ENCODE measurements around the gene PALS2. TPM values are rescaled to one million over a fixed set of nuclear protein-coding genes. Genes with fewer than 3 reads are reported as not detected.

The PALS2 gene
- total and polyA plus RNA-seq, 2 of the 13 experiments (the other 11 are each of a cell fraction or from before 2014, with no cell fraction given), result 3.1 to 21.9 TPM

DNA sequence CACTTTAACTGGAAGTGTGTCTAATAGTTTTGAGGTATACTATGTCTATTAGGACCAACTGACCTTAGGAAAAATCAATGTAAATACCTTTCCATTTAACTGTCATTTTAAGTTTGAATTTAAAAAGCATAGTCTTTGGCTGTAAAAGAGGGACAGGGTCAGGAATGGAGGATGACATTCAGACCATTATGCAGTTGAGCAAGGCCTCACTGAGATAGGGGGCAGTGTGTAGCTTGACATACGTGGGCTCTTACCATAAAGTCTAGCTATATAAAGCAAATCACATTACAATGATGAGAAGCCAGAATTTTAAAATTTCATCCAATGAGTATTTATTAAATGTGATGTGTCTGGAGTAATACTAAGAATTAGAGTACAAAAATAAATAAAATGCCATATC is 17.9 kb downstream of the PALS2 start:
- no peak overlapping the region for H3K9ac ChIP-seq (ENCODE audit: insufficient read depth, low read depth, low read length)
- H3K79me2 ChIP-seq (ENCODE audit: insufficient read depth, low read length), result no peaks in the 10 kb centered on the region
- ChIA-PET POLR2A (no interaction called here), CTCF (ENCODE audit: low intra/inter-chr PET ratio, low total read pairs) (no interaction called here)
- H2AFZ ChIP-seq (ENCODE audit: low read length), result no peak overlapping the region
- no TSS peak for BruUV-seq (replicated peaks)
- no peak overlapping the region for H3K27ac ChIP-seq (ENCODE audit: extremely low read length, insufficient read depth, low read length)
- intact Hi-C loops (cut with micrococcal nuclease; ENCODE audit: unreplicated experiment), result no loop called here
- no peaks in the 10 kb centered on the region for H3K4me1 ChIP-seq (ENCODE audit: insufficient read depth, low read length)
- ATAC-seq (no peak), DNase-seq (ENCODE audit: low spot score) (no peak), FAIRE-seq (no peak)
- TF ChIP-seq, protein P1, sequence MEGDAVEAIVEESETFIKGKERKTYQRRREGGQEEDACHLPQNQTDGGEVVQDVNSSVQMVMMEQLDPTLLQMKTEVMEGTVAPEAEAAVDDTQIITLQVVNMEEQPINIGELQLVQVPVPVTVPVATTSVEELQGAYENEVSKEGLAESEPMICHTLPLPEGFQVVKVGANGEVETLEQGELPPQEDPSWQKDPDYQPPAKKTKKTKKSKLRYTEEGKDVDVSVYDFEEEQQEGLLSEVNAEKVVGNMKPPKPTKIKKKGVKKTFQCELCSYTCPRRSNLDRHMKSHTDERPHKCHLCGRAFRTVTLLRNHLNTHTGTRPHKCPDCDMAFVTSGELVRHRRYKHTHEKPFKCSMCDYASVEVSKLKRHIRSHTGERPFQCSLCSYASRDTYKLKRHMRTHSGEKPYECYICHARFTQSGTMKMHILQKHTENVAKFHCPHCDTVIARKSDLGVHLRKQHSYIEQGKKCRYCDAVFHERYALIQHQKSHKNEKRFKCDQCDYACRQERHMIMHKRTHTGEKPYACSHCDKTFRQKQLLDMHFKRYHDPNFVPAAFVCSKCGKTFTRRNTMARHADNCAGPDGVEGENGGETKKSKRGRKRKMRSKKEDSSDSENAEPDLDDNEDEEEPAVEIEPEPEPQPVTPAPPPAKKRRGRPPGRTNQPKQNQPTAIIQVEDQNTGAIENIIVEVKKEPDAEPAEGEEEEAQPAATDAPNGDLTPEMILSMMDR (CRISPR knock-in tag; IDR thresholded peaks at IDR 0.05), result peak; percentile 23
- TF ChIP-seq NR2F2 (IDR thresholded peaks at IDR 0.05; ENCODE audit: borderline replicate concordance, low read depth), result no peak
- H3K4me2 ChIP-seq (ENCODE audit: low read depth, low read length), result no peak overlapping the region
- in situ Hi-C loops (cut with HindIII; ENCODE audit: extremely low pct_ligation_motif_present, low pct_unique_long_range_greater_than_20kb), result no loop called here
- H3K4me3 ChIP-seq (replicated peaks in 1 of 3; ENCODE audit: insufficient read depth in 1 of 3, low read depth in 2 of 3, low read length in 3 of 3), result no peak overlapping the region
- no peaks in the 10 kb centered on the region for H3K36me3 ChIP-seq (replicated peaks in 1 of 2; ENCODE audit: control insufficient read depth in 1 of 2, insufficient read depth in 2 of 2, low read length in 2 of 2)
- H3K9me3 ChIP-seq (ENCODE audit: low read length), result no peaks in the 10 kb centered on the region
- H3K27me3 ChIP-seq (ENCODE audit: control insufficient read depth in 1 of 2, insufficient read depth in 2 of 2, low read length in 2 of 2), result no peaks in the 10 kb centered on the region
- no peaks in the 10 kb centered on the region; the same call in 1 of the 2 replicates for H4K20me1 ChIP-seq (ENCODE audit: insufficient read depth, low read length)
- 71% methylated on average over 1 of the region's 1 CpG for WGBS (ENCODE audit: low lambda C conversion rate)

DNA sequence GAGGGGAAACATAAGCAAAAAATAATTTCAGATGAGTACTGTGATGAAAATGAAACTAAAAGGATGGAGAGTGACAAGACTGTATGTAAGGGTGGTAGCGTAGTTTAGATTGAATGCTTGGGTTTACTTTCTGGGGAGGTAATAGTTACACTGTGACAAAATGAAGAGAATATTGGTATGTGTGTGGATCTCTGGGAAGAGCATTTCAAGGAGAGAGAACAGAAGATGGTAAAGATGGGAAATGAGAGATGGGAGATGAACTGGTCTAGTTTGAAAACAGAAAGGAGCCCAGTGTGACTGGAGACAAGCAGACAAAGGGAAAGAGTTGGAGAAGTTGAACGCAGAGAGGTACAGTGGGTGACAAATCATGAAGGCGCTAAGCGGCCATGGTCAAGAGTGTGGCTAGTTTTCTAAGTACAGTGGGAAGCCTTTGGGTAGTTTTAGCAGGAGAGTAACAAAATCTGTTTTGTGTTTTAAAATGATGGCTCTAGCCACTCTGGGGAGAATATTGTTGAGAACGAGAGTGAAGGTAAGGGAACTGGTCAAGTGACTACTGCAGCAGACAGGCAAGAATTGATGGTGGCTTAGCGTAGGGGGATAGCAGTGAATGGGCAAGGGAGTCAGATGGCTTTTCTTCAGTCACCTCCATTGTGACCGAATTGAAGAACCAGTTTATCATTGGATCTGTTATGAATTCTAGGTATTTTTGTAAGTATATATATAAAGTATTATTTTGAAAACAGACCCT is 22.6 kb downstream of the PALS2 start:
- no peaks in the 10 kb centered on the region for H3K79me2 ChIP-seq (ENCODE audit: insufficient read depth, low read length)
- no peaks in the 10 kb centered on the region for H3K27me3 ChIP-seq (ENCODE audit: control insufficient read depth in 1 of 2, insufficient read depth in 2 of 2, low read length in 2 of 2)
- intact Hi-C loops (cut with micrococcal nuclease; ENCODE audit: unreplicated experiment), result no loop called here
- WGBS (ENCODE audit: low lambda C conversion rate), result 98% methylated on average over 7 of the region's 7 CpGs
- no peaks in the 10 kb centered on the region for H3K4me1 ChIP-seq (ENCODE audit: insufficient read depth, low read length)
- H3K4me3 ChIP-seq (replicated peaks in 1 of 3; ENCODE audit: insufficient read depth in 1 of 3, low read depth in 2 of 3, low read length in 3 of 3), result no peak overlapping the region
- CTCF ChIA-PET (ENCODE audit: low intra/inter-chr PET ratio, low total read pairs), result no interaction called here
- BruUV-seq (replicated peaks), result no TSS peak
- FAIRE-seq (no peak), DNase-seq (ENCODE audit: low spot score) (no peak), ATAC-seq (no peak)
- H4K20me1 ChIP-seq (ENCODE audit: insufficient read depth, low read length), result no peaks in the 10 kb centered on the region
- H3K9ac ChIP-seq (ENCODE audit: insufficient read depth, low read depth, low read length), result no peak overlapping the region
- no peaks in the 10 kb centered on the region for H3K9me3 ChIP-seq (ENCODE audit: low read length)
- H3K36me3 ChIP-seq (replicated peaks in 1 of 2; ENCODE audit: control insufficient read depth in 1 of 2, insufficient read depth in 2 of 2, low read length in 2 of 2), result no peaks in the 10 kb centered on the region
- in situ Hi-C loops (cut with HindIII; ENCODE audit: extremely low pct_ligation_motif_present, low pct_unique_long_range_greater_than_20kb), result no loop called here
- H2AFZ ChIP-seq (ENCODE audit: low read length), result no peak overlapping the region
- POLR2A ChIA-PET, result no interaction called here
- TF ChIP-seq AKAP8 (CRISPR knock-in tag; IDR thresholded peaks at IDR 0.05) (no peak), FOXK1 (CRISPR knock-in tag; IDR thresholded peaks at IDR 0.05; ENCODE audit: borderline replicate concordance, low read depth) (no peak), ZNF589 (CRISPR knock-in tag; conservative IDR thresholded peaks at IDR 0.05) (no peak), ZNF143 (CRISPR knock-in tag; IDR thresholded peaks at IDR 0.05) (no peak), MXI1 (IDR thresholded peaks at IDR 0.05; ENCODE audit: borderline replicate concordance, low read depth, low read length) (no peak), KLF6 (CRISPR knock-in tag; IDR thresholded peaks at IDR 0.05) (no peak), ZNF737 (CRISPR knock-in tag; IDR thresholded peaks at IDR 0.05; ENCODE audit: borderline replicate concordance) (no peak), IRX3 (CRISPR knock-in tag; IDR thresholded peaks at IDR 0.05; ENCODE audit: borderline replicate concordance, low read depth) (no peak), RCOR2 (CRISPR knock-in tag; IDR thresholded peaks at IDR 0.05) (no peak)
- TF ChIP-seq, protein P2, sequence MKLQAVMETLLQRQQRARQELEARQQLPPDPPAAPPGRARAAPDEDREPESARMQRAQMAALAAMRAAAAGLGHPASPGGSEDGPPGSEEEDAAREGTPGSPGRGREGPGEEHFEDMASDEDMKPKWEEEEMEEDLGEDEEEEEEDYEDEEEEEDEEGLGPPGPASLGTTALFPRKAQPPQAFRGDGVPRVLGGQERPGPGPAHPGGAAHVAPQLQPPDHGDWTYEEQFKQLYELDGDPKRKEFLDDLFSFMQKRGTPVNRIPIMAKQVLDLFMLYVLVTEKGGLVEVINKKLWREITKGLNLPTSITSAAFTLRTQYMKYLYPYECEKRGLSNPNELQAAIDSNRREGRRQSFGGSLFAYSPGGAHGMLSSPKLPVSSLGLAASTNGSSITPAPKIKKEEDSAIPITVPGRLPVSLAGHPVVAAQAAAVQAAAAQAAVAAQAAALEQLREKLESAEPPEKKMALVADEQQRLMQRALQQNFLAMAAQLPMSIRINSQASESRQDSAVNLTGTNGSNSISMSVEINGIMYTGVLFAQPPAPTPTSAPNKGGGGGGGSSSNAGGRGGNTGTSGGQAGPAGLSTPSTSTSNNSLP (IDR thresholded peaks at IDR 0.05; ENCODE audit: low read depth, low read length), result no peak
- no peak overlapping the region for H3K4me2 ChIP-seq (ENCODE audit: low read depth, low read length)
- no peak overlapping the region for H3K27ac ChIP-seq (ENCODE audit: extremely low read length, insufficient read depth, low read length)
